GM18907 (cell line): Measurements from ENCODE around the gene FGFBP1.

ENCODE experiments used
- ATAC-seq: cut with Tn5 transposase; IDR thresholded peaks from one replicate; pipeline ENCODE4 v1.9.1; 2021; ENCODE audit warnings: mild to moderate bottlenecking, moderate library complexity; ENCODE audit not compliant: unreplicated experiment

Gene FGFBP1

GRCh38 chr4:15913631-15913970, 24.9 kb downstream of the FGFBP1 start:
- no peak for ATAC-seq

- no peak for ATAC-seq
Observed at GRCh38 chr4:15912961-15913630, 25.4 kb downstream of the FGFBP1 start.

- no peak for ATAC-seq
Observed at GRCh38 chr4:15912236-15912635, 26.3 kb downstream of the FGFBP1 start.

- ATAC-seq = no peak
Observed at GRCh38 chr4:15910155-15910940, 28.2 kb downstream of the FGFBP1 start.

GRCh38 chr4:15907430-15907829, 31.1 kb downstream of the FGFBP1 start:
- ATAC-seq = no peak

- ATAC-seq = no peak
Observed at GRCh38 chr4:15906020-15906443, 32.5 kb downstream of the FGFBP1 start.

- no peak for ATAC-seq
Observed at GRCh38 chr4:15902746-15903145, 35.8 kb downstream of the FGFBP1 start.

GRCh38 chr4:15901998-15902397, 36.5 kb downstream of the FGFBP1 start:
- no peak for ATAC-seq

GRCh38 chr4:15901007-15901406, 37.5 kb downstream of the FGFBP1 start:
- ATAC-seq = no peak

- ATAC-seq = no peak
Observed at GRCh38 chr4:15899511-15899910, 39.0 kb downstream of the FGFBP1 start.

GRCh38 chr4:15898902-15899301, 39.6 kb downstream of the FGFBP1 start:
- ATAC-seq = no peak

GRCh38 chr4:15897577-15897976, 41.0 kb downstream of the FGFBP1 start:
- no peak for ATAC-seq

- ATAC-seq = no peak
Observed at GRCh38 chr4:15894921-15895916, 43.3 kb downstream of the FGFBP1 start.

- ATAC-seq = no peak
Observed at GRCh38 chr4:15894393-15894792, 44.1 kb downstream of the FGFBP1 start.

GRCh38 chr4:15893962-15894361, 44.6 kb downstream of the FGFBP1 start:
- ATAC-seq = no peak

GRCh38 chr4:15891312-15891711, 47.2 kb downstream of the FGFBP1 start:
- ATAC-seq = peak; percentile 90

GRCh38 chr4:15890246-15890829, 48.2 kb downstream of the FGFBP1 start:
- no peak for ATAC-seq

- ATAC-seq = no peak
Observed at GRCh38 chr4:15888515-15888914, 50.0 kb downstream of the FGFBP1 start.
